ENCODE results near the gene GPD1. TPM values are rescaled to one million over a fixed set of nuclear protein-coding genes. Genes with fewer than 3 reads are reported as not detected.

The GPD1 gene
- total RNA-seq, 4 donors from 2014 or later: 0.17 to 2.5 (median 0.60) TPM

DNA sequence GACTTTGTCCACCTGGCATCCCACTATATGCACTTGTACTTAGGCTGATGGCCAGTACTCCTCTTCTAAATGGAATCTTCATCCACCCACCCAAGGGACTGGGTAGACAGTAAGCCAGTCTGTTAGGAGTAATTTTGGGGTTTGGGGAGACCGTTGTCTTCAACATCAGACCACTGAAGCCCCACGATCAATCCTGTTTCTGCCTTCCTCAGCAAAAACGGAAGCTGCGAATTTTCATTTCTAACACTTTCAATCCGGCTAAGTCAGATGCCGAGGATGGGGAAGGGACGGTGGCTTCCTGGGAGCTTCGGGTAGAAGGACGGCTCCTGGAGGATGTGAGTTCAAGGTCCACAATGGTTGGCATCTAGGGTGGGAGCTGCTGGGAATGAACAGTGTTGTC, 16.7 kb upstream of the GPD1 start:
- Histone ChIP-seq H3K36me3 (peaks cover 43 to 62% (median 52%) of the 10 kb centered on the region in 4 donors), H3K4me3 (no peak overlapping the region), H3K4me1 (peaks cover 14 to 44% (median 25%) of the 10 kb centered on the region in 4 donors), H3K9me3 (no peaks in the 10 kb centered on the region), H3K27ac (replicated peaks in 1 of 4) (no peak overlapping the region), H3K27me3 (no peaks in the 10 kb centered on the region)
- TF ChIP-seq, protein P1, sequence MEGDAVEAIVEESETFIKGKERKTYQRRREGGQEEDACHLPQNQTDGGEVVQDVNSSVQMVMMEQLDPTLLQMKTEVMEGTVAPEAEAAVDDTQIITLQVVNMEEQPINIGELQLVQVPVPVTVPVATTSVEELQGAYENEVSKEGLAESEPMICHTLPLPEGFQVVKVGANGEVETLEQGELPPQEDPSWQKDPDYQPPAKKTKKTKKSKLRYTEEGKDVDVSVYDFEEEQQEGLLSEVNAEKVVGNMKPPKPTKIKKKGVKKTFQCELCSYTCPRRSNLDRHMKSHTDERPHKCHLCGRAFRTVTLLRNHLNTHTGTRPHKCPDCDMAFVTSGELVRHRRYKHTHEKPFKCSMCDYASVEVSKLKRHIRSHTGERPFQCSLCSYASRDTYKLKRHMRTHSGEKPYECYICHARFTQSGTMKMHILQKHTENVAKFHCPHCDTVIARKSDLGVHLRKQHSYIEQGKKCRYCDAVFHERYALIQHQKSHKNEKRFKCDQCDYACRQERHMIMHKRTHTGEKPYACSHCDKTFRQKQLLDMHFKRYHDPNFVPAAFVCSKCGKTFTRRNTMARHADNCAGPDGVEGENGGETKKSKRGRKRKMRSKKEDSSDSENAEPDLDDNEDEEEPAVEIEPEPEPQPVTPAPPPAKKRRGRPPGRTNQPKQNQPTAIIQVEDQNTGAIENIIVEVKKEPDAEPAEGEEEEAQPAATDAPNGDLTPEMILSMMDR (IDR thresholded peaks at IDR 0.05): no peak
- TF ChIP-seq POLR2A (IDR thresholded peaks at IDR 0.05; ENCODE audit: low read depth) (no peak), POLR2AphosphoS5 (IDR thresholded peaks at IDR 0.05) (no peak), EP300 (IDR thresholded peaks at IDR 0.05) (no peak)
- 84% methylated on average over 9 of the region's 9 CpGs for WGBS
- intact Hi-C loops (cut with DNase I): no loop called here
- no peak for DNase-seq (ENCODE audit: extremely low spot score)

DNA sequence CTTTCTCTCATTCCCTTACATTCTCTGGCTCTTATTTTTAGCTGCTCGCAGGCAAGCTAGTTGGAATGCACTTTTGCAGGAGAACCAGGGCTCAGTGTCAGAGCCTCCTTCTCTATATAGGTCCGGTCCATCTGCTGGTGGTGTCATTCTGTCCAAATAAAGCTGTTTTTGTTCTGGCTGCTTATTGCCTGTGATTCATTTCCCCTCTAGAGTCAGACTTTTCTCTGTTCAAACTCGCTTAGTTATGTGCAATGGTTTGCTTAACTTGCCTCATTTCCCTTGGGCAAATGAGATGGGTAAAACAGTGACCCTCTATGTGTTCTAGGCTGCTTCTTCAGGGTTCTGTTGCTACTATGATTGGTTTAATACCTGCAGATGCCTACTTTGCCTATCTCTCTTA, 15.8 kb upstream of the GPD1 start:
- H3K4me1 ChIP-seq: peaks cover 14 to 44% (median 25%) of the 10 kb centered on the region in 4 donors
- intact Hi-C loops (cut with DNase I): no loop called here
- H3K4me3 ChIP-seq: no peak overlapping the region
- no peak for TF ChIP-seq EP300 (IDR thresholded peaks at IDR 0.05)
- TF ChIP-seq, protein P1 (IDR thresholded peaks at IDR 0.05): no peak
- no peak for TF ChIP-seq POLR2AphosphoS5 (IDR thresholded peaks at IDR 0.05)
- TF ChIP-seq POLR2A (IDR thresholded peaks at IDR 0.05; ENCODE audit: low read depth): no peak
- 54% methylated on average over 3 of the region's 3 CpGs for WGBS
- H3K27ac ChIP-seq (replicated peaks in 1 of 4): no peak overlapping the region
- DNase-seq (ENCODE audit: extremely low spot score): no peak
- no peaks in the 10 kb centered on the region for H3K9me3 ChIP-seq
- H3K36me3 ChIP-seq: peaks cover 51 to 70% (median 59%) of the 10 kb centered on the region in 4 donors
- H3K27me3 ChIP-seq: no peaks in the 10 kb centered on the region

DNA sequence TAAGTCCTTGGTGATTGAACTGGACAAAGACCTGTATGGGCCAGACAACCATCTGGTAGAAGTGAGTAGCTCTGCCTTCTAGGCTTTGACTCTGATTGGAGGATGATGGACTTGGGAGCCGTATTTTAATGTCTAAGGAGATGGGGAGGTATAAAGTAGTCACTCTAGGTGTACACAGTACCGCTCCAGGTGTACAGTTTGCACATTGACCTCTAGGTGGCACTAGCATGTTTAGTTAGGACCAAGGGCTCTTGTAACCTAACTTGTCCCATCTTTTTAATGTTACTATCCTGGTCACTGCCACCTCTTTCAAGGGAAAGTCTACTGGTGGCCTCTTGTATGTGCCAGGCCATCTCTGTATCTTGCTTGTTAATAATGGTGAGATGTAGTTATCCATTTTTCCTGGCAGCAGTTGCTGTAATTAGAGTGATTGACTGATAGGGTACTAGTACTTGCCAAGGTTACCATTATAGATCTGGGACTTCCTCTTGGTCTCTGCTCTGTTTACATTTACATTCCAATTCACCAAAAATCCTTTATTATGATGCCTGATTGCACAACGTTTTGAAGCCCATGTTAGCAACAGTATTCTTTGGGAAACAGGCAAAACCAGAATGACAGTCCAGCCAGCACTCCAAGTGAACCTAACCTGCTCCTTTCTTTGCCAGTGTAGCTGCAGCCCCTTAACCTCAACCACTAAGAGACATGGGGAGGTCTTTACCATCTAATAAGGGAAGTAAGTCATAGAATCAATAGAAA, 15.1 kb upstream of the GPD1 start:
- intact Hi-C loops (cut with DNase I): no loop called here
- Histone ChIP-seq H3K4me1 (peaks cover 14 to 36% (median 25%) of the 10 kb centered on the region in 4 donors), H3K9me3 (no peaks in the 10 kb centered on the region), H3K4me3 (no peak overlapping the region), H3K36me3 (peaks cover 59 to 78% (median 67%) of the 10 kb centered on the region in 4 donors), H3K27ac (replicated peaks in 1 of 4) (no peak overlapping the region), H3K27me3 (no peaks in the 10 kb centered on the region)
- 17% methylated on average over 3 of the region's 3 CpGs for WGBS
- TF ChIP-seq, protein P1 (IDR thresholded peaks at IDR 0.05): peak; percentile 69 to 78 (median 75)
- no peak for TF ChIP-seq POLR2AphosphoS5 (IDR thresholded peaks at IDR 0.05)
- no peak for DNase-seq (ENCODE audit: extremely low spot score)

DNA sequence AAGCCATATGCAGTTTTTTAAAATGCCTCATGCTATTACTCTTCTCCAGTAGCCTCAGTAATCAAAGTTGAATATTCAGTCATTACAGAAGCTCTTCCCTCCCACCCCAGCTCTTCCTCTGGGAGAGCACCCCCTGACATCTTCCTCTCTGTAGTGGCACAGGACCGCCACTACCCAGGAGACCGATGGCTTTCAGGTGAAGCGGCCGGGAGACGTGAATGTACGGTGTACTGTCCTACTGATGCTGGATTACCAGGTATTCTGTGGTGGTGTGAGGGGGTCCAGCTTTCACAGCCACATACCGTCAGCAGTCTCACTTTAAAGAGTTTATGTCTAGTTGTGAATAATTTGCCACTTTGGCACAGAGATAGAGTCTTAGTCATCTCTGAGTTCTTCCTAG, 14.1 kb upstream of the GPD1 start:
- H3K4me3 ChIP-seq: no peak overlapping the region
- WGBS: 96% methylated on average over 7 of the region's 7 CpGs
- H3K36me3 ChIP-seq: peaks cover 68 to 88% (median 77%) of the 10 kb centered on the region in 4 donors
- no peak overlapping the region for H3K27ac ChIP-seq (replicated peaks in 1 of 4)
- no peaks in the 10 kb centered on the region for H3K27me3 ChIP-seq
- no peak for DNase-seq (ENCODE audit: extremely low spot score)
- no peaks in the 10 kb centered on the region for H3K9me3 ChIP-seq
- TF ChIP-seq POLR2A (IDR thresholded peaks at IDR 0.05; ENCODE audit: low read depth): no peak
- no peak for TF ChIP-seq EP300 (IDR thresholded peaks at IDR 0.05)
- TF ChIP-seq, protein P1 (IDR thresholded peaks at IDR 0.05): no peak
- TF ChIP-seq POLR2AphosphoS5 (IDR thresholded peaks at IDR 0.05): no peak
- H3K4me1 ChIP-seq: peaks cover 9 to 27% (median 18%) of the 10 kb centered on the region in 4 donors
- intact Hi-C loops (cut with DNase I): no loop called here
